Measurements from ENCODE around the gene ROBO1.
"Not testable (repeated sequence)": the region's sequence is repeated elsewhere in the genome, so short reads cannot be mapped to it uniquely, and the experiment has no call there.

Gene ROBO1

DNA sequence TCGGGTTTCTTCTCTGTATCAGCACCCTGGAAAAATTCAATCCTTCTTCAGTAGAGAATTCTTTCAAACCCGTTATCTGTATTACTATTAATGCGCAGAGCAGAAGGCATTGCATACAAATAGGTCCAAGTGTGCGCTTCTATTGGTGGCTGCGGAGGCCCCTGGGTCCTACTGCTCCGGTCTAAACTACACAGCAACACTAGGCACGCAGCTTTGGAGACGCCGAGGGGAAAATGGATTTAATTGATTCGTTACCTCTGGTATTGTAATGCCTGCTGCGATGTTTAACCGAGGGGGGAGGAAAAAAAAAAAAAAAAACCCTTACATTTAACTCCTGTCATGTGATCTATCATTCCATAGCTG is at the start of gene ROBO1:
ROBO1 (minus strand) TSS at position 94 of the 363 bp plus-strand sequence.
- Mint-ChIP-seq H3K27ac (no peak within 1 kb of the TSS), H3K4me1 (ENCODE audit: low read depth) (no peaks in the 10 kb centered on the region), H3K4me3 (no peak within 1 kb of the TSS), H3K36me3 (ENCODE audit: low read depth) (no peaks in the 10 kb centered on the region), H3K9me3 (peaks cover 3% of the 10 kb centered on the region), H3K27me3 (ENCODE audit: low read depth) (no peaks in the 10 kb centered on the region)

DNA sequence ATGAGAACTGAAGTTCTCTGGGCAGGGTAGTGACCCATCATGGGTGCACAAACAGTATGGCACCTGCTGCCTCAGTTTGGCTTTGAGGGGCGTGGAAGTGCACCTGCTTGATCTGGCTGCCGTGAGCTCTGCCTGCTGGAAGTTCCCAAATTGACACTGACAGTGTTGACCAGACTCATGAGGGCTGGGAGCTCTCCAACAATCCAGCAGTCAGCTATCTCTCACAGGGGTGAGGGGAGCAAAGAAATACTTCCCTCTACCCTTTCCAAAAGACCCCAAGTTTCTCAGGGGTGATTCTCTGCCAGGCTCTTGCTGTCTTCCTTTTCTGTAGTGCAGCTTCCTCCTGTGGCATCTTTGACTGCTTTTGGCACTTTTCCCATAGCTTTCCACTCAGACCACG is 49.4 kb upstream of the ROBO1 start:
- H3K9me3 Mint-ChIP-seq, result peaks cover 32% of the 10 kb centered on the region
- no peaks in the 10 kb centered on the region for H3K4me1 Mint-ChIP-seq (ENCODE audit: low read depth)
- H3K36me3 Mint-ChIP-seq (ENCODE audit: low read depth), result no peaks in the 10 kb centered on the region
- no peak overlapping the region for H3K27ac Mint-ChIP-seq
- no peak overlapping the region for H3K4me3 Mint-ChIP-seq
- no peaks in the 10 kb centered on the region for H3K27me3 Mint-ChIP-seq (ENCODE audit: low read depth)

DNA sequence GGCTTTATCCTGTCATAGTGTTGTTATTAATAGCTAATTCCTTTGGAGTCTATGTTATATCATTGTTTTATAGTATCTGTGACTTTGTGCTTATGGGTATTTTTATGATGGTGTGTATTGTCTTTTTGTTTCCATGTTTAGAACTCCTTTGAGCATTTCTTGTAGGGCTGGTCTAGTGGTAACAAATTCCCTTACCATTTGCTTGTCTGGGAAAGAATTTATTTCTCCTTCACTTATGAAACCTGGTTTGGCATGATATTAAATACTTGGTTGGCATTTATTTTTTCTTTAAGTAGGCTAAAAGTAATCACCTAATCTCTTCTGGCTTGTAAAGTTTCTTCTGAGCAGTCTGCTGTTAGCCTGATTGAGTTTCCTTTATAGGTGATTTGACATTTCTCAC is 47.7 kb upstream of the ROBO1 start:
- Mint-ChIP-seq H3K27me3 (ENCODE audit: low read depth) (no peaks in the 10 kb centered on the region), H3K4me3 (no peak overlapping the region), H3K27ac (no peak overlapping the region), H3K36me3 (ENCODE audit: low read depth) (no peaks in the 10 kb centered on the region), H3K9me3 (peaks cover 28% of the 10 kb centered on the region), H3K4me1 (ENCODE audit: low read depth) (no peaks in the 10 kb centered on the region)

DNA sequence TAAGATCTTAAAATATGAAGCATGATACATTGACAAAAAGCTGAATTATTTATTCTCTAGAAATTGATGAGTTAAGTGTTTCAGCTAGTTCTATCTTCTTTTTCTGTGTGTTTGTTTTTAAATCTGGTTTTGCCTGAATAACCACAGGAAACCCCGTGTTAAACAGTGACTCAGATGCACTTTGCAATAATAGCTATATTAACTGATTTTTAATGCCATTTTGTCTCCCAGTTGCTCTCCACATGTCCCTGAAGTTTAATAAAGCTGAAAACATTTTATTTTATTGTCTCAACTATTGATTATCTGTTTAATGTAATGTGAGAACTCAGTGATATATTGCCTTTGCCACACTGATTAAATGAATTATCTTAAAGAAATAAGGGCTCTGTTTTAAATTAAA is 42.8 kb upstream of the ROBO1 start:
- H3K27me3 Mint-ChIP-seq (ENCODE audit: low read depth), result no peaks in the 10 kb centered on the region
- peaks cover 7% of the 10 kb centered on the region for H3K9me3 Mint-ChIP-seq
- H3K27ac Mint-ChIP-seq, result no peak overlapping the region
- H3K36me3 Mint-ChIP-seq (ENCODE audit: low read depth), result no peaks in the 10 kb centered on the region
- no peak overlapping the region for H3K4me3 Mint-ChIP-seq
- H3K4me1 Mint-ChIP-seq (ENCODE audit: low read depth), result no peaks in the 10 kb centered on the region

DNA sequence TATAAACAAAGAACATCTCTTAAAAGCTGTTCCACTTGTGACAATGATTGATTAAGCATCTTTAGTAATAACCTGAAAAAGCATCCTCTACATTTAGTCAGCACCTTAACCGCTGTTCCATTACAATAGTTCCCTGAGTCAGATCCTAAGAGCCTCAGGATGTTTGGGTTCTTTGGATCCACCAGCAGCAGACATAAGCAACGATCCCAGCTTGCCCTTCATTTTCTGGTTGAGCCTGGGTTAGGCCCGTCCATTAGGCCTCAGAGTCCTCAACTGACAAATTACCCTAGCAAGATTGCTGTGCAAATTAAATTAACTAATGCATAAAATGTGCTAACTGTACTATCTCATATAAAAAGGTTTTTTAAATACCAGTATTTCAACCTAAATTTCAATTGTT is 42.3 kb upstream of the ROBO1 start:
- no peaks in the 10 kb centered on the region for H3K4me1 Mint-ChIP-seq (ENCODE audit: low read depth)
- H3K36me3 Mint-ChIP-seq (ENCODE audit: low read depth), result no peaks in the 10 kb centered on the region
- H3K27me3 Mint-ChIP-seq (ENCODE audit: low read depth), result no peaks in the 10 kb centered on the region
- H3K27ac Mint-ChIP-seq, result no peak overlapping the region
- H3K4me3 Mint-ChIP-seq, result no peak overlapping the region
- peaks cover 2% of the 10 kb centered on the region for H3K9me3 Mint-ChIP-seq

DNA sequence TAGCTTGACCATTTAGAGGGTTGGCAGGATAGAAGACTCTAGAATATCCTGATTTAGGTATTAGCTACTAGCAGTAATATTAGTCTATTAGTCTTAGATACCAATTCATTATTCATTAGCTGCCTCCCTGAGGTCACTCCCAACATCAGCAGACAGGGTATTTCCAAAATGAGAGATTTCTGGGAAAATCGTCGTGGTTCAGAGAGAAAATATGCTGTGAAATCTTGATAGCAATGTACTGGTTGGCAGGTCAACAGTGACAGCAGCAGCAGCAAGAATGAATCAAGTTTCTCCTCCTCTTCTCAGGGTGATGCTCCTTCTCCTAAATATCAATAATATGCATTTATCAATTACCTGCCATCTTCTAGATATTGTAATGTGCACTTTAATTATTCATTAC is 41.3 kb upstream of the ROBO1 start:
- Mint-ChIP-seq H3K27me3 (ENCODE audit: low read depth) (no peaks in the 10 kb centered on the region), H3K36me3 (ENCODE audit: low read depth) (no peaks in the 10 kb centered on the region), H3K27ac (no peak overlapping the region)

DNA sequence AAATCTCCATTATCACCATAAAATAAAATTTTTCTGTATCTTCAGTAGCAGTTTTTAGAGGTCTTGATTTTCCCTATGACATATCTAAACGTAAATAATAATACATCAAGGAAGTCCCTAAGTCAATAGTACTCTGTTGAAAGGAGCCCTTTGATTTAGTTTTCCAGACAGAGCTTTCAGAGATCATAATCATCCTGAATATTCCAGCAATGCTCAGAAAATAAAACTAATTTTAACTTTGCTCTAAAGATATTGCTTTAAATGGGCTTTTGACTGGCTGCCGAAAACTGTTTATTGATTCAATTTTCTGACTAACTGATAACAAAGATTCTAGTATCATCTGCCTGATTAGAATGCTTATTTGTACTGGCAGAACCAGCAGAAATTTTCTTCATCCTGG is 40.7 kb upstream of the ROBO1 start:
- H3K36me3 Mint-ChIP-seq (ENCODE audit: low read depth), result no peaks in the 10 kb centered on the region
- no peak overlapping the region for H3K27ac Mint-ChIP-seq
- no peaks in the 10 kb centered on the region for H3K9me3 Mint-ChIP-seq

More for the DNA sequence above, 41.3 kb upstream of the ROBO1 start:
- no peaks in the 10 kb centered on the region for H3K4me1 Mint-ChIP-seq (ENCODE audit: low read depth)
- H3K4me3 Mint-ChIP-seq, result no peak overlapping the region
- H3K9me3 Mint-ChIP-seq, result no peaks in the 10 kb centered on the region

DNA sequence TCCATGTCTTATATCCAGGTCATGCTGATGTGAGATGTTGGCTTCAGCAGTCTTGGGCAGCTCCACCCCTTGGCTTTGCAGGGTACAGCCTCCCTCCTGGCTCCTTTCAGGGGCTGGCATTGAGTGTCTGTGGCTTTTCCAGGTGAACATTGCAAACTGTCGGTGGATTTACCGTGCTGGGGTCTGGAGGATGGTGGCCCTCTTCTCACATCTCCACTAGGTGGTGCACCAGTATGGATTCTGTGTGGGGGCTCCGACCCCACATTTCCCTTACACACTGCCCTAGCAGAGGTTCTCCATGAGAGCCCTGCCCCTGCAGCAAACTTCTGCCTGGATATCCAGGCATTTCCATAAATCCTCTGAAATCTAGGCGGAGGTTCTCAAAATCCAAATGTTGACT is 22.4 kb upstream of the ROBO1 start:
- not testable (repeated sequence) for H3K27ac Mint-ChIP-seq; H3K36me3 Mint-ChIP-seq (ENCODE audit: low read depth)

More for the DNA sequence above, 40.7 kb upstream of the ROBO1 start:
- Mint-ChIP-seq H3K27me3 (ENCODE audit: low read depth) (no peaks in the 10 kb centered on the region), H3K4me1 (ENCODE audit: low read depth) (no peaks in the 10 kb centered on the region), H3K4me3 (no peak overlapping the region)

DNA sequence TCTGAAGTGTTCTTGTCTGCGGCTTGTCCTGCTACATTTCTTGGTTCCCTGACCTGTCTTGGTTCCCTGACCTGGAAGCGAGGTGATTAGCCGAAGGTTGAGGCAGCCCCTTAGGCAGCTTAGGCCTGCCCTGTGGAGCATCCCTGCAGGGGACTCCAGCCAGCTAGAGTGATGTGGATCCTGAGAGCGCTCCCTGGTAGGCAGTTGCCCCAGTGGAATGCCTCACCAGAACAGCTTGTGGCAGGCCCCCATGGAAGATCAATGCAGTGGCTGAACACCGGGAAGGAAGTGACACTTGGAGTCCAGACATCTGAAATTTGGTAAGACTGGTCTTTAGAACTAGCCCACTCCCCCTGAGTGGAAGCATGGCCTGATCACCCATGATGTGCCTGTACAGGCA is 5.5 kb upstream of the ROBO1 start:
- H3K4me1 Mint-ChIP-seq (ENCODE audit: low read depth), result no peaks in the 10 kb centered on the region
- peaks cover 21% of the 10 kb centered on the region for H3K9me3 Mint-ChIP-seq
- no peaks in the 10 kb centered on the region for H3K27me3 Mint-ChIP-seq (ENCODE audit: low read depth)
- H3K27ac Mint-ChIP-seq, result no peak overlapping the region
- H3K36me3 Mint-ChIP-seq (ENCODE audit: low read depth), result no peaks in the 10 kb centered on the region
- no peak overlapping the region for H3K4me3 Mint-ChIP-seq

More for the DNA sequence above, 22.4 kb upstream of the ROBO1 start:
- not testable (repeated sequence) for H3K9me3 Mint-ChIP-seq; H3K4me3 Mint-ChIP-seq; H3K4me1 Mint-ChIP-seq (ENCODE audit: low read depth); H3K27me3 Mint-ChIP-seq (ENCODE audit: low read depth)

DNA sequence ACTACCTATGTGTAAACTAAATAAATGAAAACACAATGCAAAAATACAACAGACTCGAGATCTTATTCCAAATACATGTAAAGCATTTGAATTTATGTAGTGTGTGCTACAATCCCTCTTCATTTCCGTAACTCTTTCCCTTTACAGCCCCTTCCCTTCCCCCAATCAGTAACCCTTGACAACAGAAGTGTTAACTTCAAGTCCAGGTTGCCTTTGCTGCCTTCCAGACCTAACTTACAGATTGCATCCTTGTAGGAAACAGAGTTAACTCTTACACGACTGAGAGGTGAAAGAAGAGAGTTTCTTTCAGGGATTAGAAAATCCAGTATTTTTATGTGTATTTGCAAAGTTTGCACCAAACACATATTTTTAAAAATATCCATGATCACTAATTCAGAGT is 1.4 kb upstream of the ROBO1 start:
- H3K4me1 Mint-ChIP-seq (ENCODE audit: low read depth), result no peaks in the 10 kb centered on the region
- H3K27ac Mint-ChIP-seq, result no peak overlapping the region
- peaks cover 10% of the 10 kb centered on the region for H3K9me3 Mint-ChIP-seq
- H3K27me3 Mint-ChIP-seq (ENCODE audit: low read depth), result no peaks in the 10 kb centered on the region
- no peak overlapping the region for H3K4me3 Mint-ChIP-seq
- no peaks in the 10 kb centered on the region for H3K36me3 Mint-ChIP-seq (ENCODE audit: low read depth)

DNA sequence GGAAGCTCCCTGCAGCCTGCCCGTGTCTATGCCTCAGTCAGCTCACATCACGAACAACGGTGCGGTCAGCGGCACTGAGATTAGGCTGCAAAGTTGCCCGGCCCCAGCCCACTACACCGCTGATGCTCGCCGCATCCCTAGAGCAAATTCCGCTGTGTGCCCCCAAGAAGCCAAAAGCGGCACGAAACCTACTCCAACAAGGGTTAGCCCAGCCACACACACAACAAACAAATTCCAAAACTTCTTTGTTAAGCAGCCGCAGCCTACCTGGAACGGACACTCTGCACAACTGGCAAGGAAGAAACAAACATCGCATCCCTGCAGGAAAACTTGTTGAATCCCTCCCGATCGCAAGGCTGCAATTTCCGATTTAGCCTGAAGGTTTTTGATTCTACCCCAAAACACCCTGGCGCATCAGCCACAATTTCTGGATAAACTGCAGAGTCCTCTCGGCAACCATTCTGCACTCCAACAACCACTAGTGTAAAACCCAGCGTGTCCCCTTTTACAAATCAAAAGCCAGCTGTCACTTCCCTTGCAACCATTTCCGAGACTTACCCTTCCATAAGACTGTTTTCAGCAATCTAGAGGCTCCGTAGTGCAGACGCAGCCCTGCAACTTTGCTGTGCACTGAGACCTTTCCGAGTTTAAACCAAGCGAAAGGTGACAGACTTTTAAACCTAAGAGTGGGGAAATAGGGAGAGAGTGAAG is 449 bp downstream of the ROBO1 start:
- Mint-ChIP-seq H3K4me3 (no peak overlapping the region), H3K36me3 (ENCODE audit: low read depth) (no peaks in the 10 kb centered on the region), H3K9me3 (peaks cover 3% of the 10 kb centered on the region), H3K27ac (no peak overlapping the region), H3K4me1 (ENCODE audit: low read depth) (no peaks in the 10 kb centered on the region), H3K27me3 (ENCODE audit: low read depth) (no peaks in the 10 kb centered on the region)

DNA sequence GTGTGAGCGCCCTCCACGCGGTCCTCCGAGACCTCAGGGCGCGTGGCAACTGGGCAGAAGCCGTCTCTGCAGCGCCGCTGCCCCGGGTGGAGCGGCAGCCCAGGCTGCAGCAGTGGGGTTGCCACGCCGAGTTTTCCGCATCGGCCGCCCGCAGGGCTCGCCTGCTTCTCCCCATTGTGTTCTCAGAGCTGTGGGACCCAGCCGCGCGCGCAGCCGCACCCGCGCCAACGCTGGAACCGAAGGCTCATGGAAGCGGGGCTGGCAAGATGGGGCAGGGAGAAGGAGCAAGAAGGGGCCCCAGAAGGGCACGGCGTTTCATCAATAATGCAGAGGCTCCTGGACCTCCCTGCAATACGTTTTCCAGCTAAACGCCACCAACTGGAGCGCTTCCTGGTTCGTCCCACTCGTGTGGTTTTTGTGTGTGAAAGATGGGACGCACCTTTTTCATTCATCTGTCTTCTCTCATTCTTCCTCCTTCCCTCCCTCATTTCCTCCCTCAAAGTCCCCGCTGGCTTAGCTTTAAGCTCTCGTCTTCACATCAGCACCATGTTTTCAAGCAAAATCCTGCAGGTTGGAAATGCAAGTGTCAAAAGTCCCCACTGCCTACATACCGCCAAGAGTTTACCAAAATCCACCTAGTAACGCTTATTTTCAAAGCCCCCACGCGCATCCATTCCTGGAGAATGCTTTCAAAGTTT is 1.2 kb downstream of the ROBO1 start:
- Mint-ChIP-seq H3K4me3 (no peak overlapping the region), H3K27me3 (ENCODE audit: low read depth) (no peaks in the 10 kb centered on the region), H3K4me1 (ENCODE audit: low read depth) (no peaks in the 10 kb centered on the region), H3K36me3 (ENCODE audit: low read depth) (no peaks in the 10 kb centered on the region), H3K9me3 (peaks cover under 1% of the 10 kb centered on the region), H3K27ac (no peak overlapping the region)

DNA sequence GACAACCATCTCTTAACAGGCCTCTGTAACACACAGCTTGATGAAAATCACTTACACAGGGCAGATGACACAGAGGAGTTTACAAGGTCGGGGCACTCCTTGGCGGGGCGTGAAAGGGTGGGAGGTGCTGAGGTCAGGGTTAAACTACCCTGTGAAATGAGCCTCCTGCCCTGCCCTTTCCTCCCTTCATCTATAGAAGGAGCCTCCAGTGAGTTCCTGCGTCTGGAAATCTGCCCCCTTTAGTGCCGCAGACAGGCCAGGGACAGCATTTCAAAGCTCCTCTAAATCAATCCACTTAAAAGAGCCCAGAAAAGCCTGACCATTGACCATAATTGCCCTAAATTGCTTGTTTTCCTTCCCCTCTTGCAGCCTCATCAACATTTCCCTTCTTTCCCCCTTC is 1.9 kb downstream of the ROBO1 start:
- H3K4me3 Mint-ChIP-seq, result no peak overlapping the region
- no peak overlapping the region for H3K27ac Mint-ChIP-seq
- no peaks in the 10 kb centered on the region for H3K9me3 Mint-ChIP-seq
- no peaks in the 10 kb centered on the region for H3K36me3 Mint-ChIP-seq (ENCODE audit: low read depth)
- no peaks in the 10 kb centered on the region for H3K27me3 Mint-ChIP-seq (ENCODE audit: low read depth)
- no peaks in the 10 kb centered on the region for H3K4me1 Mint-ChIP-seq (ENCODE audit: low read depth)

DNA sequence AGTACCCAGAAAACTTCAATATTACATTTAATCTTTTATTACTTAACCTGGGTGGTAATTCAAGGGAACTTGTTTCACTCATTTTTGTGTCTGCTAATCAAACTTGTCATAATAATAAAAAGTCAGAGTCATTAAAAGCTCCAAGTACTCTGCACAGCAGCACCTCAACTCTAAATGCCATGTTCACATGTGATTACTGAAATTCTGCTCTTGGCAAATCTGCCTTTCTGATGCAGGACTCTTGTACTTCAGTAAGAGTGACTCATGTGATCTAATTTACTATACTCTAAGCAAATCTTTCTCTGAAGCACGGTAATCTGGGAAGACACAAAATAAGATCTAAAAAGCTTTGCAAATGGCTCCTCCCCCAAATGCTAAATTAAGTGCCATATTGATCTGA is 6.4 kb downstream of the ROBO1 start:
- no peak overlapping the region for H3K27ac Mint-ChIP-seq
- H3K4me1 Mint-ChIP-seq (ENCODE audit: low read depth), result no peaks in the 10 kb centered on the region
- H3K27me3 Mint-ChIP-seq (ENCODE audit: low read depth), result no peaks in the 10 kb centered on the region
- no peaks in the 10 kb centered on the region for H3K36me3 Mint-ChIP-seq (ENCODE audit: low read depth)
- no peaks in the 10 kb centered on the region for H3K9me3 Mint-ChIP-seq
- H3K4me3 Mint-ChIP-seq, result no peak overlapping the region

DNA sequence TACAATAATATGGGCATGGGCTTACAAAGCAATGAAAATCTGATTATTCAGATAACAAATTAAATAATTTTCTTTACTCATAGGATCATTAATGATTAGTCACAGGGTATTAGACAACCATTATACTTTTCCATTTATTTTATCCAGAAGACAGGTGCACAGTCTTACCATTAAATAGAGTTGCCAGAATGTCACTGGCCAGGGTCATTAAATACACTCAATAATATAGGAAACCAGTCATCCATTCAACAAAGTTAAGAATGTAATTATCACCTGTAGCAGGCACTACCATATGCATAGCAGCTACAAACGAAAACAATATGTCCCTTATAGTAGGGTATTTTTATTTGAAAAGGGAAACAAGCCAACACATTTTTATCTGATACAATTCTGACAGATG is 16.1 kb downstream of the ROBO1 start:
- Mint-ChIP-seq H3K4me1 (ENCODE audit: low read depth) (no peaks in the 10 kb centered on the region), H3K9me3 (peaks cover 5% of the 10 kb centered on the region), H3K36me3 (ENCODE audit: low read depth) (no peaks in the 10 kb centered on the region), H3K4me3 (no peak overlapping the region), H3K27me3 (ENCODE audit: low read depth) (no peaks in the 10 kb centered on the region), H3K27ac (no peak overlapping the region)
